CD4-positive, CD25-positive, alpha-beta regulatory T cell (primary cell): ENCODE data around the gene OR1F1. TPM values are rescaled to one million over a fixed set of nuclear protein-coding genes. Genes with fewer than 3 reads are reported as not detected.
A peak's percentile ranks its signal among the peaks of the same experiment; 100 is the strongest.
"Not testable (repeated sequence)": the region's sequence is repeated elsewhere in the genome, so short reads cannot be mapped to it uniquely, and the experiment has no call there.

Experiments used
- ATAC-seq, 2 donors: fragments of 150-1000 bp; cut with Tn5 transposase; one replicate each; pipeline ENCODE4 v1.10.0; 2021; ENCODE audit warnings: low read depth in 2 of 2, moderate number of reproducible peaks in 2 of 2, moderate library complexity in 1 of 2
- DNase-seq, 3 donors: peaks; one replicate each; pipeline versions ENCODE4 v3.0.0 to v3.0.0-alpha.2; 2012 to 2022; ENCODE audit warnings: mixed read lengths in 1 of 3
- H3K27ac ChIP-seq: one replicate; pipeline ENCODE4 v1.7.0; 2013; ENCODE audit warnings: mild to moderate bottlenecking, low read length; ENCODE audit not compliant: insufficient read depth, poor library complexity, severe bottlenecking
- H3K27me3 ChIP-seq: one replicate; pipeline ENCODE4 v1.7.0; 2013; ENCODE audit warnings: low read length; ENCODE audit not compliant: control insufficient read depth, insufficient read depth
- H3K36me3 ChIP-seq: one replicate; pipeline ENCODE4 v1.7.0; 2013; ENCODE audit warnings: mild to moderate bottlenecking, low read length, moderate library complexity; ENCODE audit not compliant: control insufficient read depth, insufficient read depth
- H3K4me1 ChIP-seq: 2 replicates; pipeline ENCODE4 v1.7.0; 2013; ENCODE audit warnings: mild to moderate bottlenecking, low read length; ENCODE audit not compliant: insufficient read depth, control insufficient read depth, poor library complexity, severe bottlenecking
- H3K4me3 ChIP-seq: one replicate; pipeline ENCODE4 v1.7.0; 2013; ENCODE audit warnings: low read depth, mild to moderate bottlenecking, low read length, moderate library complexity
- H3K9me3 ChIP-seq, 2 experiments: 1 replicate in 1 of 2; 2 replicates in 1 of 2; pipeline ENCODE4 v1.7.0; 2013; ENCODE audit warnings: low read length in 2 of 2, mild to moderate bottlenecking in 1 of 2, moderate library complexity in 1 of 2; ENCODE audit not compliant: control insufficient read depth in 2 of 2
- H3K27ac Mint-ChIP-seq, 3 donors: one replicate each; pipeline ENCODE4 v1.8.0; 2020 to 2022; ENCODE audit warnings: mild to moderate bottlenecking in 3 of 3, mixed read lengths in 3 of 3, moderate library complexity in 2 of 3
- H3K27me3 Mint-ChIP-seq: one replicate; pipeline ENCODE4 v1.8.0; 2022; ENCODE audit warnings: mild to moderate bottlenecking, mixed read lengths
- H3K36me3 Mint-ChIP-seq: one replicate; pipeline ENCODE4 v1.8.0; 2020; ENCODE audit warnings: mixed read lengths
- H3K4me1 Mint-ChIP-seq, 4 donors: one replicate each; pipeline ENCODE4 v1.8.0; 2020 to 2022; ENCODE audit warnings: mixed read lengths in 4 of 4, mild to moderate bottlenecking in 1 of 4
- H3K4me3 Mint-ChIP-seq, 4 donors: one replicate each; pipeline ENCODE4 v1.8.0; 2020 to 2022; ENCODE audit warnings: mild to moderate bottlenecking in 4 of 4, mixed read lengths in 4 of 4, moderate library complexity in 3 of 4
- H3K9me3 Mint-ChIP-seq, 7 donors: one replicate each; pipeline ENCODE4 v1.8.0; 2020 to 2022; ENCODE audit warnings: mixed read lengths in 7 of 7, mild to moderate bottlenecking in 3 of 7, moderate library complexity in 2 of 7
- polyA plus RNA-seq, 4 donors: library from polyadenylated mRNA; unstranded; fragments of 300-500 nt; fragmentation: Illumina TruSeq; gene quantifications; one replicate each; pipeline ENCODE4 v1.2.3, GENCODE V29; 2021
- total RNA-seq: library from RNA; stranded (reverse); gene quantifications from one replicate; pipeline ENCODE4 v1.2.3, GENCODE V29; 2022

Gene OR1F1
- total and polyA plus RNA-seq, 5 donors from 2014 or later: 0.20 to 0.70 (median 0.61) TPM; not detected in 2

GRCh38 chr16:3179651-3180050 lies 8.4 kb upstream of the OR1F1 start:
- peaks cover 0 to 8% (median 1%) of the 10 kb centered on the region in 7 donors for H3K9me3 Mint-ChIP-seq
- no peak for ATAC-seq
- Histone ChIP-seq H3K27ac (no peak overlapping the region), H3K4me1 (peaks cover 22% of the 10 kb centered on the region), H3K9me3 (no peaks in the 10 kb centered on the region), H3K4me3 (no peak overlapping the region), H3K36me3 (no peaks in the 10 kb centered on the region), H3K27me3 (peaks cover 46% of the 10 kb centered on the region)
- no peak overlapping the region for H3K4me3 Mint-ChIP-seq
- no peak overlapping the region for H3K27ac Mint-ChIP-seq
- peaks cover 95% of the 10 kb centered on the region for H3K27me3 Mint-ChIP-seq
- peaks cover 0 to 33% (median 12%) of the 10 kb centered on the region in 4 donors for H3K4me1 Mint-ChIP-seq
- no peak for DNase-seq
- no peaks in the 10 kb centered on the region for H3K36me3 Mint-ChIP-seq

- H3K27ac ChIP-seq: no peak overlapping the region
- no peak overlapping the region for H3K4me3 ChIP-seq
- H3K4me1 Mint-ChIP-seq: peaks cover 0 to 28% (median 12%) of the 10 kb centered on the region in 4 donors
- DNase-seq (no peak), ATAC-seq (no peak)
- peaks cover 45% of the 10 kb centered on the region for H3K27me3 ChIP-seq
- H3K4me1 ChIP-seq: peaks cover 14% of the 10 kb centered on the region
- peaks cover 0 to 8% (median 3%) of the 10 kb centered on the region in 7 donors for H3K9me3 Mint-ChIP-seq
- no peaks in the 10 kb centered on the region for H3K36me3 Mint-ChIP-seq
- H3K27me3 Mint-ChIP-seq: peaks cover 93% of the 10 kb centered on the region
- no peak overlapping the region for H3K27ac Mint-ChIP-seq
- H3K36me3 ChIP-seq: no peaks in the 10 kb centered on the region
- no peak overlapping the region for H3K4me3 Mint-ChIP-seq
- no peaks in the 10 kb centered on the region for H3K9me3 ChIP-seq
These were observed 7.5 kb upstream of the OR1F1 start for GRCh38 chr16:3180445-3180878.

GRCh38 chr16:3182293-3182607 lies 5.8 kb upstream of the OR1F1 start:
- peaks cover 1 to 25% (median 13%) of the 10 kb centered on the region in 4 donors for H3K4me1 Mint-ChIP-seq
- DNase-seq, H3K9me3 Mint-ChIP-seq, H3K4me3 ChIP-seq, H3K36me3 ChIP-seq, H3K27ac ChIP-seq, H3K9me3 ChIP-seq, ATAC-seq, H3K36me3 Mint-ChIP-seq: not testable (repeated sequence)
- H3K27me3 Mint-ChIP-seq: peaks cover 93% of the 10 kb centered on the region
- H3K27ac Mint-ChIP-seq: peak overlapping the region; percentile 52 to 86 (median 83)
- H3K4me3 Mint-ChIP-seq: peak overlapping the region; percentile 45 to 89 (median 77)
- H3K27me3 ChIP-seq: peaks cover 45% of the 10 kb centered on the region
- peaks cover 14% of the 10 kb centered on the region for H3K4me1 ChIP-seq

GRCh38 chr16:3182608-3183444 lies 5.2 kb upstream of the OR1F1 start:
- H3K9me3 ChIP-seq: no peaks in the 10 kb centered on the region
- ATAC-seq (peak; percentile 25 to 38), DNase-seq (peak in 2 of 3 donors; percentile 38 to 55)
- peaks cover 47% of the 10 kb centered on the region for H3K27me3 ChIP-seq
- Mint-ChIP-seq H3K4me3 (peak overlapping the region; percentile 45 to 89 (median 84)), H3K27ac (peak overlapping the region; percentile 52 to 88 (median 86)), H3K9me3 (peaks cover 0 to 6% (median 3%) of the 10 kb centered on the region in 7 donors), H3K36me3 (no peaks in the 10 kb centered on the region), H3K4me1 (peaks cover 7 to 30% (median 18%) of the 10 kb centered on the region in 4 donors), H3K27me3 (peaks cover 93% of the 10 kb centered on the region)
- H3K36me3 ChIP-seq: no peaks in the 10 kb centered on the region
- no peak overlapping the region for H3K27ac ChIP-seq
- peaks cover 15% of the 10 kb centered on the region for H3K4me1 ChIP-seq
- no peak overlapping the region for H3K4me3 ChIP-seq

- no peak overlapping the region for H3K27ac ChIP-seq
- peaks cover 22% of the 10 kb centered on the region for H3K4me1 ChIP-seq
- H3K27ac Mint-ChIP-seq: peak overlapping the region in 2 of 3 donors; percentile 8 to 11
- peaks cover 0 to 5% (median 3%) of the 10 kb centered on the region in 7 donors for H3K9me3 Mint-ChIP-seq
- H3K9me3 ChIP-seq: no peaks in the 10 kb centered on the region
- H3K36me3 ChIP-seq: no peaks in the 10 kb centered on the region
- H3K4me3 ChIP-seq: no peak overlapping the region
- peak overlapping the region; percentile 51 to 89 (median 84) for H3K4me3 Mint-ChIP-seq
- DNase-seq: no peak
- peaks cover 46% of the 10 kb centered on the region for H3K27me3 ChIP-seq
- ATAC-seq: no peak
- H3K4me1 Mint-ChIP-seq: peaks cover 8 to 36% (median 23%) of the 10 kb centered on the region in 4 donors
- H3K36me3 Mint-ChIP-seq: no peaks in the 10 kb centered on the region
- peaks cover 93% of the 10 kb centered on the region for H3K27me3 Mint-ChIP-seq
These were observed 4.4 kb upstream of the OR1F1 start for GRCh38 chr16:3183445-3184139.

GRCh38 chr16:3186946-3187690 lies 886 bp upstream of the OR1F1 start:
- H3K9me3 Mint-ChIP-seq: peaks cover 0 to 13% (median 3%) of the 10 kb centered on the region in 7 donors
- no peak for DNase-seq
- Histone ChIP-seq H3K27me3 (peaks cover 38% of the 10 kb centered on the region), H3K4me3 (no peak overlapping the region), H3K4me1 (peaks cover 53% of the 10 kb centered on the region), H3K9me3 (no peaks in the 10 kb centered on the region), H3K27ac (no peak overlapping the region), H3K36me3 (no peaks in the 10 kb centered on the region)
- H3K4me1 Mint-ChIP-seq: peaks cover 25 to 64% (median 39%) of the 10 kb centered on the region in 4 donors
- peaks cover 95% of the 10 kb centered on the region for H3K27me3 Mint-ChIP-seq
- peak overlapping the region in 3 of 4 donors; percentile 73 to 83 (median 79) for H3K4me3 Mint-ChIP-seq
- peak overlapping the region in 1 of 3 donors; percentile 39 for H3K27ac Mint-ChIP-seq
- H3K36me3 Mint-ChIP-seq: no peaks in the 10 kb centered on the region
- no peak for ATAC-seq

- peak overlapping the region in 3 of 4 donors; percentile 76 to 86 (median 79) for H3K4me3 Mint-ChIP-seq
- no peaks in the 10 kb centered on the region for H3K9me3 ChIP-seq
- H3K36me3 ChIP-seq: no peaks in the 10 kb centered on the region
- H3K4me1 Mint-ChIP-seq: peaks cover 22 to 52% (median 37%) of the 10 kb centered on the region in 4 donors
- peaks cover 40% of the 10 kb centered on the region for H3K4me1 ChIP-seq
- no peak overlapping the region for H3K4me3 ChIP-seq
- H3K27me3 Mint-ChIP-seq: peaks cover 91% of the 10 kb centered on the region
- DNase-seq: no peak
- no peak overlapping the region for H3K27ac Mint-ChIP-seq
- peaks cover 32% of the 10 kb centered on the region for H3K27me3 ChIP-seq
- no peak for ATAC-seq
- H3K36me3 Mint-ChIP-seq: no peaks in the 10 kb centered on the region
- peaks cover 0 to 12% (median 3%) of the 10 kb centered on the region in 7 donors for H3K9me3 Mint-ChIP-seq
- H3K27ac ChIP-seq: no peak overlapping the region
These were observed 596 bp downstream of the OR1F1 start for GRCh38 chr16:3188675-3188924.
